Islet of Langerhans (tissue), 1 donor: ENCODE results near the gene SELENOO.

ENCODE experiments used
- FAIRE-seq: peaks from one replicate; lab custom pipeline; 2011; peaks lifted over from hg19 to GRCh38; lab: Jason Lieb, UNC

The SELENOO gene

DNA sequence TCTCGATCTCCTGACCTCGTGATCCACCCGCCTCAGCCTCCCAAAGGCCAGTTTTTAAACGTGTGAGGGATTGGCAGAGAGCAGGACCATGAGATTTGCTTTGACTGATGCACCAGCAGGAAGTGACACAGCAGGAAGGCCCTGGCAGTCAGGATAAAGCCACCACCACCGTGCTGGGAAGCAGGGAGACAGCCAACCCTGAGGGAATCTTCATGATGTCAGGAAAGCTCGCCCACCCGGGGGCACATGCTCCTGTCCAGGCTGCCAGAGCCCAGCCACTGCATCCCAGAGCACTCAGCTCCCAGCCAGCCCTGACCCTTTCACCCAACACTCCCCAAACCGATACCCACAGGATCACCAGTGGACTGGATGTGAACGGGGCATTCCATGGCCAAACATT lies 37.9 kb downstream of the SELENOO start:
- FAIRE-seq = no peak

DNA sequence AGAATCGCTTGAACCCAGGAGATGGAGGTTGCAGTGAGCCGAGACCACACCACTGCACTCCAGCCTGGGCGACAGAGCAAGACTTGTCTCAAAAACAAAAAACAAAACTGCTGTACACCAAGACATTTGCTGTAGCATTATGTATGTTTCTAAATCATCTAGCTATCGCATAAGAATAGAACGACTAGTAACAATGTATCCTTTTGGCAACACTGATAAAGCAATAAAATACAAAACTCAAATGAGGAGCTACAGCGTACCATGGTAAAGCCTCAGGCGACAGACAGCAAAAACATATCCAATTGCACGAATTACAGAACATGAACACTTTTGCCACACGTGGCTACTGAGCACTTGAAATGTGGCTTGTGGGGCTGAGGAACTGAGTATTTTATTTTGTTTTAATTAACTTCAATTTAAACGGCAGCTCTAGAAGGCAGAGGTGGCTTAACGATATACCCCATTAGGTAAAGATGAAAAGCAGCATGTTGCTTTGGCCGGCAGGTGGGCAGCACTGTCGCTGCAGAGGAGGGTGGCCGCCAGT lies 41.7 kb downstream of the SELENOO start:
- no peak for FAIRE-seq

DNA sequence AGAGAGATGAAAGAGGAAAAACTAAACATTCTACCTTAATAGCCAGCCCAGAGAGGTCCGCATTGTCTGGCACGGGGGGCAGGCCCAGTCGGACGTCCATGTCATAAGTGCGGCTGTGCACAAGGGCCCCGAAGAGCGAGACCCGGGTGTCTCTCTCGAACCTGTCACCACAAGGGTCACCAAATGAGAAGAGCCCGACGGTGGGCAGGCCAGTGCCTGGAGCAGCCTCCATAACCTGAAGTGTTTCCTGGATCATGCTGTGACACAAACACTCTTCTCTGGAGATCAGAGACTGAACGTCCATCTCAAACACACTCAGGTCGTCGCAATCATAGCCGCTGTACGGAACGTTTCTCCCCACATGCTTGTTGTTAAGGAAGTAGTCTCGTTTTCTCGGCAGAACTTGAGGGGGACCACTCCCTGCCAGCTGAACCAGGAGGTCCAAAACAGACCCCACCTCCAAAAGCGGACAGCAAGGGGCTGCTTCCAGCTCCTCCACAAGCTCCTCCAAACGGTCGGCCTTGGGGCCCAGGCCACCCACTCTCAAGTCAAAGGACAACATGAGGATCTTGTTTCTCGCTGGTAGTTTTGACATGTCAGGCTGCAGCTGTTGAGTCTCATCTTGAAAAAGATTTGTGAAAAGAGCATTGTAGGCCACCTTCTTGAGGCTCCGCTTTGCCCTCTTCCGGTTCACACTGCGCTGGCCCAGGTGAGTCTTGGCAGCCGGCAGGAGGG lies 43.0 kb downstream of the SELENOO start:
- FAIRE-seq = no peak

DNA sequence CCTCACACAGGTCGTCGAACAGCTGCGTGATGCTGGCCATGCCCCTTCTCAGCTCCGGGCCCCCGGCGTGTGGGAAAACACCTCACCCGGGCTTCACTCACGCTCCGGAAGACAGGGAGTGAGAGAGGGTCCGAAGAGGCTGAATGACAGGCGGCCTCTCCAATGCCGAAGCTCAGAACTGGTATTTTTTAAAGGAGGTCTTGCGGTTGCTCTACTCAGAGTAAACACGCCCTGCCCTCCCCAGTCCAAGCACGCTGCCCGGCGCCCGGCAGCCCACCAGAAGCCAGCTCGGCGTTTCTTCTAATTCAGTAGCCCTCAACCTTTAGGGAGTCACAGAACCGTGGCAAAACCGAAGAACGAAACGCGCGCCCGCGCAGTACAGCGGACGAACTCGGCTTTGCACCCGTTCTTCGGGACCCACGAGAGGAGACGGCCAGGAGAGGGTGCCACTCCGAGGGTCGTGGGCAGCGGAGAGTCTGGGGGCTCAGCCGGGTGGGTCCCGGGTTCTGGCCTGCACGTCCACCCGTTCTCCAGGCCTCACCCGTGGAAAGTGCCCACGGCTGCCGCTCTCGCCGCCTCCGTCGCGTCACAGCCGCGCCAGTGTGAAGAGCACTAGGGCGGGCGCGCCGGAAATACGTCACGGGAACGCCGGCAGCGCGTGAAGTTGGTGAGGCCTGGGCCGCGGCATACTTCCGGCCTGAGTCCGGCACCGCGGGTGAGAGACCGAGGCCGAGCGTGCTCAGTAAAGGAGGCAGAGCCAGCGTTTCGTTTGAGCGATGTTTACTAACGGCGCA lies 43.8 kb downstream of the SELENOO start, which contains the start of gene TUBGCP6:
Gene TUBGCP6 (minus strand): TSS at position 604 of the 794 bp plus-strand sequence. CDS start 564 bp downstream, at position 40.
- FAIRE-seq = no peak

DNA sequence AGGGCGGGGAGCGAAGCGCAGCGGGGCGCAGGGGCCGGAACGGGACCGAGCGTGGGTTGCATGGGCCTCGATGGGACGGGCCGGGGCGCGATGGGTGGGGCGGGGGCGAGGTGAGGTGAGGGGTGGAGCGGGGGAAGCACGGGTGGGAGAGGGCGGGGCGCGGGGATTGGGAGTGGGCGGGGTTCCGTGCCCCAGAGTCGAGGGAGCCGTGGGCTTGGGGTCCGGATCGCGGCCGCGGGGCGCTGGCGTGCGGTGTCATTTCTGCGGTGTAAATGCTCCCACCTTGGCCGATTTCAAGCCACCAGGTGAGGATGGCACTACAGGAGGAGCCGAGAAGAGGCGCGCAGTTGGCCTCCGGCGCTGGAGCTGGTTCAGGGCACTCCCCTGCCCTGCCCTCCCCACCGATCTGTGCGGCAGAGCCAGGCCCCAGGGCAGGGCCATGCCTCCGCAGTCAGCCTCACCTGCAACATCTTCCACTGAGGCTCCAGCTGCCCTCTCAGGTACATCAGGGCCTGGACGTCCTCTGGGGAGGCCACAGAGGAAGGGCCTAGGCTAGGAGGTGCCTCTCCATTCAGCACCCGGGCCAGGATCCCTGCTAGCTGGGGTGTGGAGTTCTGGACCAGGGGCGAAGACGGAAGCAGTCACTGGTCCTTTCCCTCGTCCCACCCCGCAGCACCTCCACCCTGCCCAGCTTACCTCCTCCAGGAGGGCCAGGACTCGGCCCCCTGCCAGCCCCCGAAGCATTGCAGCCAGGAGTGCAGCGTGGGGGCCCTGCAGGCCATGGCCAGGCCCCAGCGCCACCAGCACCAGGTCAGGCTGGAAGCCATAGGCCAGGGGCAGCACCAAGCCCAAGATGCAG lies 44.6 kb downstream of the SELENOO start:
- FAIRE-seq = no peak

DNA sequence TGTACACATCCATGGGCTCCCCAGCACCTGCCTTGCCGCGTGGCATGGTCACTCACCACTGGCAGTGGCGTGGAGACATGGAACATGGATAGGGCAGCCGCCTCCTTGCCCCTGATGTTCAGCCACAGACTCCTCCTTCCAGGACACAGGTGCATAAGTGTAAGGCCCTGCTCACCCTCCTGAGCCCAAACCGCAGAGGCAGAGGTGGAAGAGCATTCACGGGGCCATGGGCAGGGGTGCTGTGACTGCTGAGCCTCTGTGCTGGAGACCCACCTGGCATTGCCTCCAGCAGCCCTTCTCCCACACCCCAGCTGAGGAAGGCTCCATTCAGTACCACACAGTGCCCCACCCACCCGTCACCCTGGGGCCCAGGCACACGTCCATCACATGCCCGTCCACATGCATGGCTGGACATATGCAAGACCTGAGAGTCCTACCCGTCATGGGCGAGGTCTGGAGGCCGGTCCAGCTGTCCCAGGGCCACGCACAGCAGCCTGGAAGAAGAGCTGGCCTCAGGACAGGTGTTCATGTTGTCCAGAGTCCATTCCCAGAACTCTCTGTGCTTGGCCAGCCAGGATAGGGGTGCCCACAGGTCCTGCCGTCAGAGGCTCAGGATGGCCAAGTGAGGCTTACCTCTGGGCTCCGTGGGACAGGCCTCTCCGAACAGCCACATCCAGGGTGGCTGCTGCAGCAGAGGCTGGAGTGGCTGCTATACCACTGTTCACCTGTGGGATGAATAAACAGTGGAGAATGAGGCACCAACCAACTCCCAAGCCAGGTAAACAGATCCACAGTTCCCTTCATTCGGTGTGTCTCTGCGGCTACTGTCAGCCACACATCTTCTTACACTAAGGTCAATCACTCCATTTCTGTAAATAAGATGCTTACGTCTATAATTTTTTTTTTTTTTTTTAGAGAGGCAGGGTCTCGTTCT lies 45.7 kb downstream of the SELENOO start:
- no peak for FAIRE-seq

DNA sequence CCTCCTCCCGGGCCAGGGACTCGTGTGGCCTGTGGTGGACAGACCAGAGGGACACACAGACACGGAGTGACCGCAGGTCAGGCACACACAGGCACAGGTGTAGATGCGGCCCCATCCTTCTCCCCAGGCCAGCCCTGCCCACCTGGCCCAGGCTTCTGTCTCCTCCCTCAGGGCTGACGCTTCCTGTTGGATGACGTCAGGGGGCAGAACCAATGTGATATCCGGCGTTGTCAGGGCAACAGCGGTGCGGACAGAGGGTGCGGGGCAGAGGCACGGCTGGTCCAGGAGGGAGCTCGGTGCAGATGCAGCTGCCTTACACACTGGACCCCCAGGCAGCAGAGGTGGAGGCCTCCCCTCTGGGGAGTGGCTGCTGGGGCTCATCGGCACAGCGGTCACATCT lies 46.9 kb downstream of the SELENOO start:
- FAIRE-seq = no peak

DNA sequence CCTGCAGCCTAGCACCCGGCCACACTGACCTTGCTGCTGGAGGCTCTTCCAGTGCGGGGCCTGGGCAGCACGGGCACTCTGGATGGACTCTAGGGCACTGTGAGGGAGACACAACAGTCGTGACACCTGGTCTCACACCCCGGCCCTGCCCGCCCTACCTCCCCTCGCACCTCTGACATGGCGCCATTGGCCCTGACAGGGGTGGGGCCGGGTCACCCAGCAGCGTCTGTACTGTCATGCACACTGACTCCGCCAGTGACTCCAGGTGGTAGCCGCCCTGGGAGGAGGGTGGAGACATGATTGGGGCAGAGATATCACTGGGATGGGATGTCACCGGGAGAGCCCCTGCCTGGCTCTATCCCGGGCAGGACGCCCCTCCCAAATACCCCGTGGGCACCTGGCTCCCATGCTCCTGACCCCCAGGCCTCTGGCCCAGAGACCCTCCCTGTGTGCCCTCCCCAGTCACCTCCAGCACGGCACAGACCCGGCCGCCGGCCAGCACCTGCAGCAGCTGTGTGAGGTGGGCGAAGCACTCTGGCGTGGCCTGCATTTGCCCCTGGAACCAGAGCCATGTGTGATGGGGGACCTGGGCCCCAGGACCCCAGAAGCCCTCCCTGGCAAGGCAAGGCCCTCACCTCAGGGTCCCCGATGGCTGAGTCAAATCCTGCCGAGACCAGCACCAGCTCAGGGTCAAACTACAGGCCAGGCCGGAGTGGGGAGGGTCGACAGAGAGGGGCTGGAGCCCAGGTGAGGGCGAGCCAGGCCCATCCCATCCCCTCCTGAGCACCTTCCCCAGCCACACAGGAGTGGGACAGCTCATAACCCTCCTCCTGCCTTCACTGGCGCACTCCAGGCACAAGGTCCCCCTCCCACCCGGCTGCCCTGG lies 47.6 kb downstream of the SELENOO start:
- no peak for FAIRE-seq

DNA sequence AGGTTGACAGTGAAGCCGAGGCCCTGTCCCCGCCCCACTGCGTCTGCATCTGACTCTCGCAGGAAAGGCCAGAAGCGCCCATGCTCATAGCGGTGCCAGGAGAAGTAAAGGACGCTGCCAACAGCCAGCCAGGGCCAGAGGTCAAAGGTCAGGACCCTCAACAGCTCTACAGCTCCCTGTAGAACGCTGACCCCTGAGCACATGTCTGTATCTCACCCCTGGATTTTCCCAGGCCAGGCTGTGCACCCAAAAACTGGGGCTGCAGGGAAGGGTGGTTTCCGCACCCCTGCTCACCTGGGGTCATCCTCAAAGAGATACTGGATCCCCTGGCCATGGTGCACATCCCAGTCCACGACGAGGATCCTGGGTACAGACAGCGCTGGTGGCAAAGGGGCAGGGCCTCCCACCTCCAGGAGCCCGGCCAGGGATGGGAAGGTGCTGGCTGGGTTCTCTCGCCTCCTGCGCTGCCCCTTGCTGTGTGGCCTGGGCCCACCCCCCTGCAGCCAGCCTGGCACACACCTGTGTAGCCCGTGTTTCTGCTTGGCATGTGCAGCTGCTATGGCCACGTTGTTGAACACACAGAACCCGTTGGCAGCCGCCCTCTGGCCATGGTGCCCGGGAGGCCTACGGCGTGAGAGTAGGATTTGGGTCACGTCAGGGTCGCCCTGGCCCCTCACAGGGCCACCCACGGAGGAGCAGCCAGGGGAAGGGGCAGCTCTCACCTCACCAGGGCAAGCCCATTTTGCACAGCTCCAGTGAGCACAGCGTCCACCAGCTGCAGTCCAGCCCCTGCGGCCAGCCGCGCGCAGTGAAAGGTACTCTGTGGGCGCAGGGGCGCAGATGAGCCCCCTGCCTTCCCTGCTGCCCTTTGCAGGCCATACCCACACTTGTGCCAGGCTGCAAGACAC lies 48.8 kb downstream of the SELENOO start:
- FAIRE-seq = no peak

DNA sequence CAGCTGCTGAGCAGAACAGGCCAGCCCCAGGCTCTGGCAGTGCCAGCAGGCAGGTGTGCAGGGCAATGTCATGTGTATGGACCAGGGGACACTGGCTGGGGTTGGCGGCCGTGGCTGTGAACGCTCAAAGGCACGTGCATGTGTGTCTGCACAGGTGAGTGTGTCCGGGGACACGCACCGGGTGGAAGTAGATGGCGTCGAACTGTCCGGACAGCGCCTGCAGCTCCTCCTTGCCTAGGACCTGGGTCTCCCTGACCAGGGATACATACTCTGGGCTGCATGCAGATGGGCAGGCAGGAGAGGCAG lies 49.4 kb downstream of the SELENOO start:
- FAIRE-seq = no peak

DNA sequence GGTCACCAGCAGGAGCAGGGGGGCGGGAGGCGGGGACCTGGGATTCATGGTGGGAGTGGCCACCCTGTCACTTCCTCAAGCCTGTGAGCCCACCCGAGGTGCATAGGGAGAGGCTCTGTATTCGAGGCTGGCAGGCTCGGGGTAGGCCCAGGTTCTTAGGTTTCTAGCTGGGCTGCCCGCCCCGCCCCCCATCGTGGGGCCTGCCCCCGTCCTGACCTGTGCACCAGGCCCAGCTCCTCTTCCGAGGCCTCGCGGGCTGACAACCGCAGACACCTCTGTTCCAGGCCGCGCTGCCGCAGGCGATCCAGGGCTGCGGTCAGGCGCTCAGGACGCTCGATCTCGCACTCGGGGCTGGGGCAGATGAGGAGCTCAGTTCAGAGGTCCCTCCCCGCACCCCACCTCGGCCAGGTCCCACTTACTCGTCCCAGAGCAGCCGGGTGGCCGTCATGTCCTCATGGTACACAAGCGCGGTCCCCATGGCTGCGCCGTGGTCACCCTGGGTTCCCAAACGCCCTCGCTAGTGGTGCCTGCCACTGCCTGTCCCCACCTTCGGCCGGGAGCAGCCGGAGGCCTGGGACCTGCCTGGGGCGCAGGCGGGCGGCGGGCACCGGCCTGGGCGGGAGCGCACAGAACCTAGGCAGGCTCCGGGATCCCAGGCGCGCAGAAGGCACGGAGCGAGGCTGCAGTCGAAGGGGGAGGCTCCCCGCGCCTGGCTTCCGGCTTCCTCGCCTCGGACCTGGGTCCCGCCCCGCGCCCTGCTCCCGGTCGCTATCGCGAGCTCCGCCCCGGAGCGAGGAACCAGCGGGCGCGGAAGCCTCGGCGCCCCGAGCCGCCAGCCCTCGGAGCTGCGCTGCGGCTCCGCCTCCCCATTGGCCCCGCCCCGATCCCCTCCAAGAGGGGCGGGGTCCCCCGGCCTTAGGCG lies 50.0 kb downstream of the SELENOO start, which contains the start of gene HDAC10:
Gene HDAC10 (minus strand): TSS at position 711 of the 922 bp plus-strand sequence. CDS start 233 bp downstream, at position 478.
- no peak for FAIRE-seq

DNA sequence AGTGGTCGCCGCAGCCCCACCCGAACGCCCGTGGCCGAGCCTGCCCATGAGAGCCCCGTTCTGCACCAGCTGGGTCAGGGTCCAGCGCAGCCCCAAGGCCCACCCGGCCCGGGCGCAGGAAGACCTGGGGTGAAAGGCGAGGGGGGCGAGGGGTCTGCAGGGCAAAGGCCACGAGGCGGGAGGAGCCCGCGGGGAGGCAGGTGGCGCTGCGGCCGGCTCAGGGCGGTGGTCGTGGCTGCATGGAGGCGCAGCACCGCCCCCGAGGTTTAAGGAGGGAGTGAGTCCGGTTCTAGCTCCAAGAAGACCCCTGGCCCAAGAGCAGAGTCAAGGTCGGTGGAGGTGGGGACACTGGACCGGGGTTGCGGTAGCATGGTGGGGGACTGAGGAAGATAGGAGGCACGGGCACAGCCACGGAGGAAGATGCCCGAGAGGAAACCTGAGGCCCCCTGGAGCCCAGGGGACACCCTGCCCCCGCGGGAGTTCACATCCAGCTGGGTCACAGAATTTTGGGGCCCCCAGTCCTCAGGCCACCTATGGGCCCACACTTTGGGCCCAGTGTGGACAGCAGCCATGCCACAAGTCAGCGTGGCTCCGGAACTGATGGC lies 50.8 kb downstream of the SELENOO start:
- no peak for FAIRE-seq

DNA sequence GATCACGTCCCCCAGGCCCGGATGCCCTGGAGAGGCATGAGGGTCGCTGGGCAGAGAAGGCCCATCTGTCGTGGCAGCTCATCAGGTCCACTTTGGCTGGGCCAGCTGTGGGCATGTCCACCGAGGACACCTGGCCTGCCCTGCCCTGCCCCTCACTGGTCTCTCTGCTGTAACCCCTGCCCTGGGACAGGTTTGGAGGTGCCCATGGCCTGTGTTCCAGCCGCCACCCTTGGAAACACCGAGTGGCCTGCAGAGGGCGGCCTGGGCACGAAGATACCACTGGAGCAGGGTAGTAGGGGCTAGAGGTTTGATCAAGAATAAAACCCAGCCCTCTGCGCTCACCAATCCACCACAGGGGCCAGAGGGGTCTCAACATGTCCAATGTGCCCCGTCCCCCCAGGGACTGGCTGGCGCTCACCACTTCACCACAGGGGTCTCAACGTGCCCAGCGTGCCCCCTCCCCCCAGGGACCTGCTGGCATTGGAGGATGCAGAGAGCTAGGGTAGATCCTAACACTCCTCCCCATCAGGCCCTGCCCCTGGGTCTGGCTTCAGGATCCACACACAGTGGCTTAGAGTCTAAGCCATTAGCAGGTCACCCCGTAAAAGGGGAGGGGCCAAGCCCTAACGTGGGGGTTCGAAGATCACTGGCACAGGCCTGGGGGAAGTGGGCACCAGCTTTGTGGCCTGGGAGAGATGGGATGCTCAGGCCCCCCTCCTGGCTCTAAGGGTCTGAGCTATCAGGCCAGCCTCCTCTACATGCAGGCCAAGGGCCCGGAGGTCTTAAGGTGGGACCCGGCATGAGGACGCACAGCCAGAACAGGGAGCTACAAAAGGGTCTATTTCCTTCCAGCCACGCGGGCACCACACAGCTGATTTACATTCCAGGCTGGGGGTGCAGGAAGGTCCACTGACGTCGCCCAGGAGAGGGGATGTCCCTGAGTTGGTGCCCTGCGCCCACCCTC lies 51.6 kb downstream of the SELENOO start:
- FAIRE-seq = no peak

DNA sequence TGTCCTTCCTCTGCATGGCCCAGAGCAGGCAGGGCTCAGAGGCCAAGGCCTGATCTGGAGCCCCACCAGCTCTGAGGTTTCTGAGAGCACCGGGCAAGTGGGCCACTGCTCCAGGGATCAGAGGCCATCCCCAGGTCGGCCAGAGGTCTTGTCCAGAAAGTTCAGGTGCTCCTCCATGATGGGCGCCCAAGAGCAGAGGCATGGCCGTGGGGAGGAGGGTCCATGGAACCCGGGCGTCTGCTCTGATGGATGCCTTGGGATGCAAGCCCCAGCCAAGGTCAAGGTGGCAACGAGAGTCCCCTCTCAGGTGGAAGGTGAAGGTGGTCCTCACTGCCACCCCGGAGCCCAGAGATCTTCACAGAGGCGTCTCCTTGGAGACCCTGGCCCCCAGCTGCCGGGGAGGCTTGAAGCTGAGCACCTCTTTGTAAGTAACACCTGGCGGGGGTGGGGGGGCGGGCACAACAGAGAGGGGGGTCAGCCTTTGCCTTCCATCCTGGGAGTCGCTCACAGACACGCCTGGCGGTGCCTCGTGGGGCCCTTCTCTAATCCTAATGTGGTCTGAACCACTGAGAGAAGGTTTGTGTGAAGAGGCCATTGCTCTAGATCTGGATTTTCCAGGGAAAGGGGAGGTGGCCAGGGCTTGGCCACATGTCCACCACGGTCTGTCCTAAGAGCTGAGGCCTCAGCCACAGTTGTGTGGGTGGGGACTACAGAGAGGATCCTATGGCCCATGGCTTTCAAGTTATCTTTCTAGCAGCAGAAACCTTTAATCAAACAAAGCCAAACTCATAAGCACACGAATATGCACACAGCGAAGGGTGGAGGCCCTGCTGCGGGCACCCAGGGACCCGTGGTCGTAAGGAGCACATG lies 52.5 kb downstream of the SELENOO start:
- FAIRE-seq = no peak

DNA sequence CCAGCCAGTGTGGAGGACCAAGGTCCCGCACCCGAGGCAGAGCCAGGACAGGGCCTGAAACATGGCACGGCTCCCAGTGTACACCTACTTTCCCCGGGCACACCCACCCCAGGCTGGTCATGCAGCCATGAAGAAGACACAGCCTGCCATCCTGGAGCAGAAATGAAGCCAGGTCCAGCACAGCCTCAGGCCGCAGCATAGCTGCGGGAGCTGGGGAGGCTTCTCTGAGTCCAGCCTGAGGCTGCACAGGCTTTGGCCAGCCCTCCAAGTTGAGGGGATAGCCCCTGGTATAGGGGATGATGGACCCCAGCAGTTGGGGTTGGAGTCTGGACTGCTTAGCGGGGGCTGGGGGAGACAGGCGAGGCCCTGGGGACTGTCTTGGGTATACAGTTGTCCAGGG lies 53.1 kb downstream of the SELENOO start:
- FAIRE-seq = no peak
